Transverse colon (tissue), 3 donors: ENCODE measurements around the gene NOTUM.

Experiments used
- CTCF ChIP-seq, 5 experiments: fragments of 200-600 bp in 3 of 5; fragments of 450-650 bp in 2 of 5; sonication (generic) in 3 of 5; IDR thresholded peaks; 1 replicate in 2 of 5; 2 replicates in 3 of 5; pipeline ENCODE4 v1.5.1; 2016 to 2017; ENCODE audit warnings: antibody characterized with exemption in 5 of 5, inconsistent platforms in 3 of 5, mild to moderate bottlenecking in 2 of 5, moderate library complexity in 1 of 5
- POLR2A ChIP-seq: fragments of 450-650 bp; IDR thresholded peaks from one replicate; pipeline ENCODE4 v1.6.1; 2016; ENCODE audit warnings: antibody characterized with exemption, mild to moderate bottlenecking, moderate library complexity

- TF ChIP-seq POLR2A (no peak), CTCF (IDR thresholded peaks at IDR 0.05) (no peak)
Observed at GRCh38 chr17:81909231-81909630, 51.8 kb downstream of the NOTUM start.
